Measurements from ENCODE around the gene CEP68.
A peak's percentile ranks its signal among the peaks of the same experiment; 100 is the strongest.

Gene CEP68

DNA sequence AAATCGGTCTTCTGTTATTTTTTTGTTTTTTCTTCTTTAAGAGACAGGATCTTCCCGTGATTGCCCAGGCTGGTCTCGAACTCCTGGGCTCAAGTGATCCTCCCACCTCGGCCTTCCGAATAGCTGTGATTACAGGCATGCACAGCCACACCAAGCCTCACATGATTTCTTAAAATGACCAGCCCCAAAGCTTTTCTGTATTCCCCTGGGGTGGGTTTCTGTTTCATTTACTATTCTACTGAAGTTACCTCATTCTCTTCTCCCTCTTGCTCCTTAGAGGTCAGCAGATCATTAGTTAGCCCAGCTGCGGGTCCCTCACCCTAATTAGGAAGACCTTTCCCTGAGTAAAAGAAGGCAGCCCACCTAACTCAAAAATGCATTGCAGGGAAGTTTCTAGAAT, 39.4 kb upstream of the CEP68 start:
- Histone ChIP-seq H3K79me2 (ENCODE audit: insufficient read depth, low read length) (no peaks in the 10 kb centered on the region), H3K9ac (ENCODE audit: low read depth, low read length, poor library complexity, severe bottlenecking) (no peak overlapping the region), H3K9me3 (ENCODE audit: insufficient read depth, low read depth, low read length) (no peaks in the 10 kb centered on the region), H3K4me1 (ENCODE audit: insufficient read depth, low read length, poor library complexity, severe bottlenecking) (peaks cover 4% of the 10 kb centered on the region), H4K20me1 (ENCODE audit: insufficient read depth, low read length, poor library complexity, severe bottlenecking) (no peaks in the 10 kb centered on the region), H3K4me3 (ENCODE audit: low read length, poor library complexity, severe bottlenecking) (no peak overlapping the region), H3K36me3 (ENCODE audit: insufficient read depth, low read length) (peaks cover 85% of the 10 kb centered on the region; the same call in 1 of the 2 replicates), H3K27me3 (ENCODE audit: insufficient read depth, low read length, poor library complexity, severe bottlenecking) (no peaks in the 10 kb centered on the region), H3K4me2 (ENCODE audit: low read depth, low read length, poor library complexity, severe bottlenecking) (no peak overlapping the region), H3K9me2 (replicated peaks; ENCODE audit: low read depth, low read length) (no peaks in the 10 kb centered on the region), H2AFZ (ENCODE audit: low read length) (no peak overlapping the region), H3F3A (ENCODE audit: low read depth) (no peaks in the 10 kb centered on the region)
- no peak for TF ChIP-seq EZH2phosphoT487 (IDR thresholded peaks at IDR 0.05; ENCODE audit: borderline replicate concordance)
- TF ChIP-seq, protein P1, sequence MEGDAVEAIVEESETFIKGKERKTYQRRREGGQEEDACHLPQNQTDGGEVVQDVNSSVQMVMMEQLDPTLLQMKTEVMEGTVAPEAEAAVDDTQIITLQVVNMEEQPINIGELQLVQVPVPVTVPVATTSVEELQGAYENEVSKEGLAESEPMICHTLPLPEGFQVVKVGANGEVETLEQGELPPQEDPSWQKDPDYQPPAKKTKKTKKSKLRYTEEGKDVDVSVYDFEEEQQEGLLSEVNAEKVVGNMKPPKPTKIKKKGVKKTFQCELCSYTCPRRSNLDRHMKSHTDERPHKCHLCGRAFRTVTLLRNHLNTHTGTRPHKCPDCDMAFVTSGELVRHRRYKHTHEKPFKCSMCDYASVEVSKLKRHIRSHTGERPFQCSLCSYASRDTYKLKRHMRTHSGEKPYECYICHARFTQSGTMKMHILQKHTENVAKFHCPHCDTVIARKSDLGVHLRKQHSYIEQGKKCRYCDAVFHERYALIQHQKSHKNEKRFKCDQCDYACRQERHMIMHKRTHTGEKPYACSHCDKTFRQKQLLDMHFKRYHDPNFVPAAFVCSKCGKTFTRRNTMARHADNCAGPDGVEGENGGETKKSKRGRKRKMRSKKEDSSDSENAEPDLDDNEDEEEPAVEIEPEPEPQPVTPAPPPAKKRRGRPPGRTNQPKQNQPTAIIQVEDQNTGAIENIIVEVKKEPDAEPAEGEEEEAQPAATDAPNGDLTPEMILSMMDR (conservative IDR thresholded peaks at IDR 0.05; ENCODE audit: low read length), result no peak

DNA sequence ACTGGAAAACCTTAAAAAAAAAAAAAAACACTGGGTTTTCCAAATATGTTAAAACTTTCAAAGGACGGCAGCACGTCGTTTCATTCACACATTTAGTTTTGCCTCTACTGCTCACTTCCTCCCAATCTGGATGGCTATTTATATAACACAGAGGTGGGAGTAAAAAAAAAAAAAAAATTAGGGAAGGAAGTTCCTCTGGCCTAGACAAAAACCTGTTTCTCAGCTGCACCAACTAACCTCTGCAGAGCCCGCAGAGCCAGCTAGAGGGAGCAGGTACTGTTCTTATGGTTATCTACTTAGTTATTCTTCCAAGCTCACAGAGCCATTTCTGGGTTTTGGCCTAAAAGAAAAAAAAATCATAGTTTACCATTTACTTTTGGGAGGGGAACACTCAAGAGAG, 38.9 kb upstream of the CEP68 start:
- H3K36me3 ChIP-seq (ENCODE audit: insufficient read depth, low read length), result peaks cover 89% of the 10 kb centered on the region; the same call in 1 of the 2 replicates
- no peak for TF ChIP-seq EZH2phosphoT487 (IDR thresholded peaks at IDR 0.05; ENCODE audit: borderline replicate concordance)
- TF ChIP-seq, protein P1 (conservative IDR thresholded peaks at IDR 0.05; ENCODE audit: low read length), result peak; percentile 44

DNA sequence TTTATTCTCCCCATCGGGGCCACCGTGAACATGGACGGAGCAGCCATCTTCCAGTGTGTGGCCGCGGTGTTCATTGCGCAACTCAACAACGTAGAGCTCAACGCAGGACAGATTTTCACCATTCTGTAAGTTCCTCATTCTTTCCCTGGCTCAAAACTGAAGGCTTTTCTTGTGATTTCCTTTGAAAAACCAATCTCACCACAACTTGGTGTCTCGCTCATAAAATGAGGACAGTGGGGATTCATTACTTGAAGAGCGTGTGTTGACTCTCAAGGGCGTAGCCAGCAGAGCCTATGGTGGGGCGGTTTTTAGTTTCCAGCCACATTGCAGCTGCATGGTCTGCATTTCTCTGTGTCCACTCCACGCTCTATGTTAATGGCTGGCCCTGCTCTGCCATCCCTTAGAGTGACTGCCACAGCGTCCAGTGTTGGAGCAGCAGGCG, 38.1 kb upstream of the CEP68 start:
- peaks cover 87% of the 10 kb centered on the region; the same call in 1 of the 2 replicates for H3K36me3 ChIP-seq (ENCODE audit: insufficient read depth, low read length)
- H3K9ac ChIP-seq (ENCODE audit: low read depth, low read length, poor library complexity, severe bottlenecking), result no peak overlapping the region
- H3K4me2 ChIP-seq (ENCODE audit: low read depth, low read length, poor library complexity, severe bottlenecking), result no peak overlapping the region
- H3K4me3 ChIP-seq (ENCODE audit: low read length, poor library complexity, severe bottlenecking), result no peak overlapping the region
- no peaks in the 10 kb centered on the region for H4K20me1 ChIP-seq (ENCODE audit: insufficient read depth, low read length, poor library complexity, severe bottlenecking)
- H3K9me3 ChIP-seq (ENCODE audit: insufficient read depth, low read depth, low read length), result no peaks in the 10 kb centered on the region
- no peak overlapping the region for H2AFZ ChIP-seq (ENCODE audit: low read length)
- TF ChIP-seq, protein P1 (conservative IDR thresholded peaks at IDR 0.05; ENCODE audit: low read length), result no peak
- no peak for TF ChIP-seq EZH2phosphoT487 (IDR thresholded peaks at IDR 0.05; ENCODE audit: borderline replicate concordance)
- no peaks in the 10 kb centered on the region for H3K79me2 ChIP-seq (ENCODE audit: insufficient read depth, low read length)
- no peaks in the 10 kb centered on the region for H3K27me3 ChIP-seq (ENCODE audit: insufficient read depth, low read length, poor library complexity, severe bottlenecking)
- peaks cover 4% of the 10 kb centered on the region for H3K4me1 ChIP-seq (ENCODE audit: insufficient read depth, low read length, poor library complexity, severe bottlenecking)
- H3F3A ChIP-seq (ENCODE audit: low read depth), result no peaks in the 10 kb centered on the region
- H3K9me2 ChIP-seq (replicated peaks; ENCODE audit: low read depth, low read length), result no peaks in the 10 kb centered on the region

More for the DNA sequence above, 38.9 kb upstream of the CEP68 start:
- Histone ChIP-seq H3K9me3 (ENCODE audit: insufficient read depth, low read depth, low read length) (no peaks in the 10 kb centered on the region), H3K9me2 (replicated peaks; ENCODE audit: low read depth, low read length) (no peaks in the 10 kb centered on the region), H3K4me2 (ENCODE audit: low read depth, low read length, poor library complexity, severe bottlenecking) (no peak overlapping the region), H3K4me3 (ENCODE audit: low read length, poor library complexity, severe bottlenecking) (no peak overlapping the region), H3F3A (ENCODE audit: low read depth) (no peaks in the 10 kb centered on the region), H3K9ac (ENCODE audit: low read depth, low read length, poor library complexity, severe bottlenecking) (no peak overlapping the region), H3K4me1 (ENCODE audit: insufficient read depth, low read length, poor library complexity, severe bottlenecking) (peaks cover 4% of the 10 kb centered on the region), H4K20me1 (ENCODE audit: insufficient read depth, low read length, poor library complexity, severe bottlenecking) (no peaks in the 10 kb centered on the region), H3K27me3 (ENCODE audit: insufficient read depth, low read length, poor library complexity, severe bottlenecking) (no peaks in the 10 kb centered on the region), H3K79me2 (ENCODE audit: insufficient read depth, low read length) (no peaks in the 10 kb centered on the region), H2AFZ (ENCODE audit: low read length) (no peak overlapping the region)
